GM18511 (cell line): ENCODE data around the gene FTO.

Source experiments
- ATAC-seq: cut with Tn5 transposase; IDR thresholded peaks from one replicate; pipeline ENCODE4 v1.9.1; 2021; ENCODE audit warnings: mild to moderate bottlenecking, moderate library complexity; ENCODE audit not compliant: unreplicated experiment

FTO gene

DNA sequence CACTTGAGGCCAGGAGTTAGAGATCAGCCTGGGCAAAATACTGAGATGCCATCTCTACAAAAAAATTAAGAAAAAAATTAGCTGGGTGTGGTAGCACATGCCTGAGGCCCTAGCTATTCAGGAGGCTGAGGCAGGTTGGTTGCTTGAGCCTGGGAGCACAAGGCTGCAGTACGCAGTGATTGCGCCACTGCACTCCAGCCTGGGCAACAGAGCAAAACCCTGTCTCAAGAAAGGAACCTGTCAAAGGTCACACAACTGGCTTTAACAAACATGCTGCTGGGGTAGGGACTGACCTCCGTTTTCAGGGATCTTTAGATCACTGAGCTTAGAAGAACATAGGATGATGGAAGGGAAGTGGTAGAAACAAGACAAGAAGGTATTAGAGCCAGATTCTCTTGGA, 487.6 kb downstream of the FTO start:
- no peak for ATAC-seq

DNA sequence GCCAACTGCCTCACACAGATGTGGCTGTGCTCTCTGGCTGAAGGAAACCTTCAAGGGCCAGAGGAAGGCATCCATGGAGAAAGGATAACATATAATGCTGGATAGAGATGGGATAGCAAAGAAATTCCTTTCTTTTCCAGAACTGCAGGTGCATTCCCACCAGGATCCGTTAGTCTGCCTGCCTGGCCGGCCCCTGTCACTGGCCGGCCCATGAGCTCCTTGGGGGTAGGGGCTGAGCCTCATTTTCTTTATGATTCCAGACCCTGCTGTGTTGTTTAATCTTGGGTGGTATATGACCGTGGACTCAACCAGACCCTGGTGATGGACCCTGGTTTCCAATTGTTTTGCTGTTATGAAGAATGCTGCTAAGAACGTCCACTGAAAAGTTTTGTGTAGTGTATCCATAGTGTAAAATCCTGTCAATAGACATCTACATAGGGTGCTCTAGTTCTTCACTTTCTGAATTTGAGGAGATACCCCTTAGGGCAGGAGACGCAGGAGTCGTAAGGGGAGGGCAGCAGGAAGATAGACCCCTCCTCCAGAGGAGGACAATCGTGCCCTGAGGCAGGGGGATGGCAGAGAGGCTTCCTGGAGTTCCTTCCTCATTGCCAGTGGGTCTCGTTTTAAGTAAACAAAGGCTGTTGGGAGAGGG, 489.2 kb downstream of the FTO start:
- no peak for ATAC-seq

DNA sequence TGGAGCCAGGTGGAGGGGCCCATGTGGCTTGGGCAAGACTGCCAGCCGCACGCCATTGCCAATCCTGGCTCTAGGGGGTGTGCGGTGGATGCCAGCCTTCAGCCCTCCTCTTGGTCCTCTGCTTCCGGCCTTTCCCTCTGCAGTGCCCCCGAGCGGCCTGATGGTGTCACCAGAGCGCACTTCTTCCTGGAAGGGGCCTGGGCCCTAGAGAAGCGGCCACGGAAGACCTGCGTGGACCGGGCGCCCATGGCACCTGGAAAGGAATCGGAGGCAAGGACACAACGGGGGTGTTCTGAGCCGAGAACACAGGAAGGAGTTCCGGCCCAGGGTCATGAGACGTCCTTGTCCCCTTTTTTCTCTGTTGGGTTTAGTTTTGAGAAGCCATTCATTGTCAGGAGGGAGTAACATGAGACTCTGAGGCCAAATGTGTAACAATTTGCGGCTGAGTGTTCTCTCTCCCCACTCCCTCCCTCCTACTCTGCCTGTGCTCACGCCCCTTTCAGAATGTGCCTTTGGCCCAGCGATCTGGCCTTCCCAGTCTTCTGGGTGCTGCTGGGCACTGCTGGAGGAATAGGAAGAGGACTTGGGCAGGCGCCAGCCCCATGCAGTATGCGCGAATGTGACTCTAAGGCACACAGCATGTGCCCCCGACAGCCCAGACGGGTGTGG, 489.8 kb downstream of the FTO start:
- peak; percentile 81 for ATAC-seq

DNA sequence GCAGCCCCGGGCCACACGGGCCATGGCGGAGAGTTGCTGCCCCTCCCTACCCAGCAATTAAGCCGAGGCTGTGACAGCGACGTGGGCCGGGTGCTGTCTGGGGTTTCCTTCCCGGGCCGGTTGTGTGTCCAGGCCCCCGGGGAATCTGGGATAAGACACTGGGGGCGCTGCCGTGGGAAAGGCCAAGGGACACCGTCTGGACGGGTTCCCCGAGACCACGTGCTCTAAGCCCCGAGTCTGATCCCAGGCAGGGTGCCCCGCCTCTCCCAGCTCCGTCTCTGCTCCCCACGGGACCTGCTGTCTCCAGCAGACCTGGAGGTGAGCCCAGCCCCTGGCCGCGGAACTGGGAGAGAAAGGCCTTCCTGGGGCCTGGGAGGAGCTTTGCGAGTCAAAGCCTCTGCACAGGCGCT, 490.4 kb downstream of the FTO start:
- ATAC-seq: no peak

DNA sequence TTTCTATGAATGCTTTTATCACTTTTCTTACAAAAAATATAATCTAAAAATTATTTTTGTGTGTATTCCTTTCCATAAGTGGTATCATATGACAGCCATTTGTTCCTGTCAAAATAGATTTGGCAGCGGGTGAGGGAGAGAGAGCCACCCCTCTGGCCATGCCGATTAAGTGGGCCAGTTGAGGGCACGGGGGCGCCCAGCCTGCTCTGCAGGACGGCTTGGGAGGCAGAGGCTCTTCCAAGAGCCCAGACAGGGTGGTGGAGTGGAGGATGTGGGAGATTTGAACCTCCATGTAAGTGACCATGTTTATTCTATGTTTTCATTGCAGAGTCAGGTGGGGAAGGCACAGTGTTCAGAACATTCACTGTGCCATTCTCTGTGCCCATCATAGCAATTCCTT, 493.8 kb downstream of the FTO start:
- ATAC-seq: no peak

DNA sequence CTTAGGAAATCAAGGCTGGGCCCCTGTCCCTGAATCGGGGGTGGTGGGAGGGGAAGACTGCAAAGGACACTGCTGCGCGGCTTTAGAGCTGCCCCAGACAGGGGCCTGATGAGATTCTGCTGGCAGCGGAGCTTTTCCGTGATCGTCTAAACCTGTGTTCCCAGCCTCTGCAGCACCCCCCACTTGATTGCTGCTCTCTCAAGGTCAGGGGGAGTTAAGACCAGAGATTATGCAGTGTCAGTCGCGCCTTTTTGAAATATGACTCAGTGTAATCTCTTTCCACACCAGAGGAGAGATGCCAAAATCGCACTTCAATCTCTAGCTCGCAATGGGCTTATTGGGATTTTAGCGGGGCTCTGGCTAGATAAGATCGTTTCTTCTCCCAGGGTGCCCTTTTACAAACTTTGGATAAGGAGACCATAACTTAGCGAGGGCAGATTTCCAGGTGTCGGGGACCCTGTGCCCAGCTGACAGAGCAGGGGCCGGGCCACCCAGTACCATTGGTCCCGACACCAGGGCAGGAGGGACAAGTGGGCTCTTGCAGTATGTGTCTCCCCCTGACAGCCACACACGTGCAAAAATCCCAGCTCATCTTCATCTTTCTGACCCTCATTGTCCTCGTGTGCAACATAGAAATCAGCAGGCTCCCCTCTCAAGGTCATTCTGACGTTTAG, 495.7 kb downstream of the FTO start:
- no peak for ATAC-seq

DNA sequence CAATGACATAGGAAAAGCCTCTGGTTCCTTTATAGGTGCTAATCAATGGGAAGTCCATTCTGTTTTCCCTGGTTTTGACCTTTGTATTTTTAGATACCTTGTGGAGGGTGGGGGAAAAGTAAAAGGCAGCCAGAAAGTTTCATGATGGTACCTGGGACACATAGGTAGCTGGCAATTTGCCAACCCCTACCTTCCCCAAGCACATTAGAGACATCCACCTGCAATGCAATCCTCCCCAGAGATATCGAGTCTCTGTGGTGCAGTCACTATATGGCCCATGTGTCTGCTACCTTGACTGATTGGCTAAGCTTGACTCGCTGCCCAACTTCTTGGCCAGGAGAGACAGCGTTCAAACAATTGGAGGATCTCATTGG, 496.2 kb downstream of the FTO start:
- no peak for ATAC-seq

DNA sequence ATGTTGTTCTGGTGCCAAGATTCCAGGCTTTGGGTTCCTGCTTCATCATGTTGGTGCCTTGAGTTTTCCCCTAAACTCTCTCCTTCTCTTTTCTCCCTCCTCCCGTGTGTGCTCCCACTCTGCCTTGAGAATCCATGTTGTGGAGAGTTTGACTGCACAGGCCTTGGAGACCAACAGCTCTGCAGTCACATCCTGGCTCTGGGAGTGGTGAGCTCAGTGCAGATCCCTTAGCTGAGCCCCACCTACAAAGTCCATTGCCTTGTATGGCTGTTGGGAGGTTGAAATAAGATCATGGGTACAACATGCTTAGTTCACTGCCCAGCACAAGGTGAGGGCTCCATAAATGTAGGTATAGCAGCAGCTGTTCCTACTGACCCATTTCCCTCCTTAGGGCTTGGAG, 496.8 kb downstream of the FTO start:
- no peak for ATAC-seq

DNA sequence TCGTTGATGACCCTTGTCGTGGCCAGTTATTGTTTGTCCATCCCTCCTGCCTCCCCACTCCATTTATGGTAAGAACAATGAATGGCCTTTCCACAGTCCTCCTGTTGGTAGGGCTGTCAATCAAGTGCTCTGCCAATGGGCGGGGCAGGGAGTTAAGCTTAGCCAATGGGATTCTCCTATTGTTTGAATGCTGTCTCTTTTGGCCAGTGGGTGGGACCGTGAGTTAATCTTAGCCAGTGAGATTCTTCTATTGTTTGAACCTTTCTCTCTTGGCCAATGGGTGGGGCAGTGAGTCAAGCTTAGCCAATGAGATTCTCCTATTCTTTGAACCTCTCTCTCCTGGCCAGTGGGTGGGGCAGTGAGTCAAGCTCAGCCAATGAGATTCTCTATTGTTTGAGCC, 497.2 kb downstream of the FTO start:
- no peak for ATAC-seq
